ENCODE data around the gene SLC25A39.

DNA sequence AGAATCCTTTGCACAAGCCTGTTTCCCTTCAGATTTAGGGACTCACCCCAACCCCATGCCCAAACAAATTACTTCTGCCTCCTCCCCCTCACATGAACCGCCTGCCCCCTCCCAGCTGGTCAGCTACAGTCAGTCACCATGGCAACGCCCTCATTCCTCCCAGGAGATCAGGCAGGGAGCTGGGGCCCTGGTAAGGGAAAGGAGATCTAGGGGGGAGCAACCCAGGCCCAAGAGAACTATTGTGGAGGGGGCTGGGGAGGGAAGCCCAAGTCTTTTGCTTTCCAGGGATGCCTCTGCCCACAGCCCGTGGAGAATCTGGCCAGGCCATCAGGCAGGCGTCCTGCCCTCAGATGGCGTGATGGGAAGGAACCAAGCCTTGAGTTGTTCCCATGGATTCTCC lies 36.2 kb upstream of the SLC25A39 start:
- TF ChIP-seq CTCF (IDR thresholded peaks at IDR 0.05) (no peak), POLR2A (IDR thresholded peaks at IDR 0.05) (no peak)

Data from body of pancreas (tissue), 4 donors.